Skeletal muscle tissue (tissue), 4 donors: ENCODE results near the gene GADD45G. TPM values are rescaled to one million over a fixed set of nuclear protein-coding genes. Genes with fewer than 3 reads are reported as not detected.

ENCODE experiments used
- H3K27ac ChIP-seq: one replicate; pipeline ENCODE4 v1.7.0; 2013; ENCODE audit warnings: mild to moderate bottlenecking, low read depth, low read length, inconsistent platforms
- H3K27me3 ChIP-seq, 3 donors: one replicate each; pipeline ENCODE4 v1.7.0; 2013; ENCODE audit warnings: low read length in 3 of 3; ENCODE audit not compliant: control insufficient read depth in 3 of 3, insufficient read depth in 3 of 3
- H3K36me3 ChIP-seq, 3 donors: one replicate each; pipeline ENCODE4 v1.7.0; 2013; ENCODE audit warnings: low read length in 3 of 3; ENCODE audit not compliant: control insufficient read depth in 3 of 3, insufficient read depth in 3 of 3
- H3K4me1 ChIP-seq, 3 donors: one replicate each; pipeline ENCODE4 v1.7.0; 2013; ENCODE audit warnings: low read length in 3 of 3, mild to moderate bottlenecking in 3 of 3; ENCODE audit not compliant: control insufficient read depth in 3 of 3, insufficient read depth in 3 of 3
- H3K4me3 ChIP-seq, 3 donors: one replicate each; pipeline ENCODE4 v1.7.0; 2013; ENCODE audit warnings: low read length in 3 of 3
- H3K9ac ChIP-seq, 3 donors: one replicate each; pipeline ENCODE4 v1.7.0; 2013; ENCODE audit warnings: low read length in 3 of 3, mild to moderate bottlenecking in 3 of 3, moderate library complexity in 2 of 3, low read depth in 1 of 3
- H3K9me3 ChIP-seq, 3 donors: one replicate each; pipeline ENCODE4 v1.7.0; 2013; ENCODE audit warnings: low read length in 3 of 3; ENCODE audit not compliant: control insufficient read depth in 3 of 3
- total RNA-seq: library from RNA; depleted of rRNA; stranded (reverse); fragments of >200 nt; gene quantifications from one replicate; pipeline ENCODE4 v1.2.3, GENCODE V29; 2014
- donor health status: Osteomylitis.

The GADD45G gene
- total RNA-seq, 1 donor from 2014 or later, result 2.1 TPM

DNA sequence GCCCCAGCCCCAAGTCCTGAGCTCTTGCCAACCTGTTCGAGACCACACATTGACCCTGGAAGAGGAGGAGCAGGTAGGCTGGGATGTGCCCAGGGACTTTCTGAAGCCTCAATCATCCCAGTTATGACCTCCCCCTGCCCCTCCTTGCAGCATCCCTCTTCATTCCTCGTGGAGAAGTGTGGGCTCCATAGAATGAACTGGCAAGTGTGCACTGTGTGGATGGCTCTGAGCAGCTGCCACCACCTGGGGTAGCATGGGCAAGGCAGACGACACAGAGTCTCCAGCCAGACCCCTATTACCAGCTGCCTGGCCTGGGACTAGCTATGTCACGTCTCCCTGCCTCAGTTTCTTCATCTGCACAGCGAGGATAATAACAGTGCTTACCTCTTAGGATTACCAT, 33.5 kb downstream of the GADD45G start:
- no peaks in the 10 kb centered on the region for H3K36me3 ChIP-seq
- peak overlapping the region in 1 of 3 donors; percentile 27 for H3K9ac ChIP-seq
- H3K4me3 ChIP-seq, result no peak overlapping the region
- H3K4me1 ChIP-seq, result peaks cover 53 to 66% (median 55%) of the 10 kb centered on the region in 3 donors
- no peaks in the 10 kb centered on the region for H3K27me3 ChIP-seq
- H3K9me3 ChIP-seq, result no peaks in the 10 kb centered on the region
- no peak overlapping the region for H3K27ac ChIP-seq

DNA sequence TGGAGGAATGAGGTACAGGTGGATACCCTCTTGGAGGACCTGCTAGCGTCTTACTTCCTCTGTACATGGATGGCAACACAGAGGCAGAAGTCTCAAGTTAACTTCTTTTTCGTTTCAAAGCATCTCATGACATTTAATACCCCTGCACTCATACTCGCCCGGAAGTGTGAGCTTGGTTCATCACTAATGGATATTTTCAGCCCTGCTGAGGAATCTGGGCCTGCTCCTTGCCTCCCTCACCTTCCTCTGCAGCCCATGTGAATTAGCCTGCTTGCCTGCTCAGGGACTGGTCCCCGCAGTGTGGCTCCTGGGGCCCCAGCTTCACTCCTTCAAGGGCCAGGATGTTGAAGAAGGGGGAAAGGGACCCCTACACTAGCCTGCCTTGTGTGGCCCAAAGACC, 34.1 kb downstream of the GADD45G start:
- Histone ChIP-seq H3K27ac (peak overlapping the region; percentile 81), H3K4me1 (peaks cover 53 to 66% (median 55%) of the 10 kb centered on the region in 3 donors), H3K9ac (peak overlapping the region; percentile 27 to 68 (median 64)), H3K36me3 (no peaks in the 10 kb centered on the region), H3K27me3 (no peaks in the 10 kb centered on the region), H3K9me3 (no peaks in the 10 kb centered on the region), H3K4me3 (peak overlapping the region; percentile 28 to 51 (median 29))

DNA sequence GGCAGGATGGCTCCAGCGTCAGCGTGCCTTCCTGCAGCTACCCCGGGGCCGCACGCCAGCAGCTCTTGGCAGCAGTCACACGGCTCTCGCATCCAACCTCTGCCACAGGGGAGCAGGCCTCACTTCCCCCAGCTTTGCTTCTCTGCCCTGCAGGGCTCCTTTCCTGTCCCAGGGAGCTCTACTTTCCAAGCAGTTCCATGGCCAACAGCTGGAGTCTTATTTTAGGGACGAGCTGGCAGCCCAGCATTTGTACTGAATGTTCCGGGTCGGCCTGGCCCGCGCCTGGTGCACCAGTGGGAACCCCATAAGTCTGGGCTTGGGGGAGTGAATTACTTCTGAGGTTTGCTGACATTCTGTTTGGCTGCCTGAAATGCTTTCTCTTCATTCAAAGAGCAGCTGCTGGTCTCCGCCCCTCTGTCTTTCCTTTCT, 34.6 kb downstream of the GADD45G start:
- Histone ChIP-seq H3K27ac (peak overlapping the region; percentile 81), H3K36me3 (peaks cover 0 to 3% (median 0%) of the 10 kb centered on the region in 3 donors), H3K9ac (peak overlapping the region; percentile 53 to 68 (median 64)), H3K27me3 (no peaks in the 10 kb centered on the region), H3K9me3 (no peaks in the 10 kb centered on the region), H3K4me3 (peak overlapping the region; percentile 34 to 56 (median 51)), H3K4me1 (peaks cover 53 to 61% (median 55%) of the 10 kb centered on the region in 3 donors)

DNA sequence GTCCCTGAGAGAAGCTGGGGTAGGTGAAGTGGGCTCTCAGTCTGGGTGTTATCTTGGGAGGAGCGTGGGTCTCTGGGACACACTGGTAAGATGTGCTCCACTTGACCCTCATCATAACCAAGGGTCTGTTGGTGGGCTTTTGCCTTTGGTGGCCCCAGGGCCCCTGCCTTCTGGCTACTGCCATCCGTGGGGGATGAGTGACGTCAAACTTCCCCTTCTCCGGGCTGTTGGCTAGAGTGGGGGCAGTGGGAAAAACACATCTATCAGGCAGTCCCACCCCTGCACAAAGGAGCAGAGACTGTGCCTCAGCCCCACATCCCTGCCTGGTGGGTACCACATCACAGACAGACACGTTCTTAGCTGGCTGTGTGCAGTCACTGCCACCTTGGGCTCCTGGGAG, 35.1 kb downstream of the GADD45G start:
- Histone ChIP-seq H3K27ac (peak overlapping the region; percentile 81), H3K9me3 (no peaks in the 10 kb centered on the region), H3K4me1 (peaks cover 48 to 57% (median 51%) of the 10 kb centered on the region in 3 donors), H3K4me3 (peak overlapping the region; percentile 34 to 56 (median 51)), H3K27me3 (no peaks in the 10 kb centered on the region), H3K36me3 (peaks cover 0 to 3% (median 0%) of the 10 kb centered on the region in 3 donors), H3K9ac (peak overlapping the region; percentile 53 to 68 (median 64))

DNA sequence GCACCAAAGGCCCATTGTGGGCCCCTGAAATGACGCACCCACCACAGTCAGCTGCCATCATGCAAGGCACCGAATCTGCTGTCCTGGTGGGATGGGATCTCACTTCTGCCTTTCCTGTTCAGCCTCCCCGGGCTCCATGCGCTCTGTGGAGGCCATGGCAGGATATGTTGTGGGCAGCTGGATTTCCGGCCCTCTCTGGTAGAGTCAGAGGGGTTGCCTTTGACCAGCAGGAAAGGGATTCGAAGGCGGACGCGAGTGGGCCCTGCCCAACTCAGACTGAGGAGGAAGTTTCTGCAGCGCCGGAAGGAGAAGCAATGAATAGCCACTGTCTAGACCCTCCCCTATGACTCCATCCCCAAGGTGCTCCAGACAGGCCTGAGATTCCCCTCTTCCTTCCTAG, 35.5 kb downstream of the GADD45G start:
- H3K36me3 ChIP-seq, result peaks cover 0 to 3% (median 0%) of the 10 kb centered on the region in 3 donors
- H3K4me3 ChIP-seq, result peak overlapping the region in 2 of 3 donors; percentile 51 to 56
- peak overlapping the region in 2 of 3 donors; percentile 64 to 68 for H3K9ac ChIP-seq
- no peaks in the 10 kb centered on the region for H3K9me3 ChIP-seq
- H3K27me3 ChIP-seq, result no peaks in the 10 kb centered on the region
- peak overlapping the region; percentile 81 for H3K27ac ChIP-seq
- H3K4me1 ChIP-seq, result peaks cover 44 to 53% (median 47%) of the 10 kb centered on the region in 3 donors

DNA sequence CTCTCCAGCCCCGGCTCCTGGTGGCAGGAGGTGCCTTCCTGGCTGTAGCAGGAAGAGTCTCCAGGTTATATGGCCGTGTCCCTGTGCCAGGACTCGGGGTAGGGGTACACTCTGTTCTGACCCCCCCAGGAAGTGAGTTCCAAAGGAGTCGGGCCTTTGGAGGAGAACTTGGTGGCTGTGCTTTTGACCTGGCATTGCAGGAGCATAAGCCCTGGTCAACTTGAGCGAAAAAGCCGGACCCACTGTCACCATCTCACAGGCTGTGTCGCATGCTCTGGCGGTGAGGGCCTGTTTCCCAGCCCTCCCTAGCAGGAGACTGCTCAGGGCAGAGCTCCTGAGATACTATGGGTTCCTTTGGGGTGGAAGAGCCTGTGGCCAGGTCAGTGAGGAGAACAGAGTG, 36.0 kb downstream of the GADD45G start:
- Histone ChIP-seq H3K36me3 (peaks cover 0 to 3% (median 0%) of the 10 kb centered on the region in 3 donors), H3K4me3 (peak overlapping the region in 2 of 3 donors; percentile 51 to 56), H3K9ac (peak overlapping the region in 2 of 3 donors; percentile 16 to 64), H3K27me3 (no peaks in the 10 kb centered on the region), H3K4me1 (peaks cover 40 to 49% (median 43%) of the 10 kb centered on the region in 3 donors), H3K27ac (no peak overlapping the region), H3K9me3 (no peaks in the 10 kb centered on the region)

DNA sequence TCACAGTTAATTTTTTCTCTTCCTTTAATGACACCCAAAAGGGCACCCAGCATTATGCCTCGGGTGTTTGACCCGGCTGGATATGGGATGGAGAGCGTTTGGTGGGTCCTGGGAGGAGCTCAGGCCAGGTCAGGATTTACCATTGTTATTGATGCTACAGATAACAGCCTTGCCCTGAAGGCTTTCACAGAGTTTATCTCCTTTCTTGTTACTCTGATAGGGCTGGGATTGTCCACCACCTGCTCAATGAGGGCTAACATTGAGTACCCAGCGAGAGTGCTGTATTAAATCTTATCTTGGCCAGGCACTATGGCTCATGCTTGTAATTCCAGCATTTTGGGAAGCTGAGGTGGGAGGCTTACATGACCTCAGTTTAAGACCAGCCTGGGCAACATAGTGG, 37.2 kb downstream of the GADD45G start:
- no peak overlapping the region for H3K4me3 ChIP-seq
- no peak overlapping the region for H3K27ac ChIP-seq
- H3K36me3 ChIP-seq, result peaks cover 0 to 3% (median 0%) of the 10 kb centered on the region in 3 donors
- peaks cover 35 to 44% (median 41%) of the 10 kb centered on the region in 3 donors for H3K4me1 ChIP-seq
- H3K9ac ChIP-seq, result no peak overlapping the region
- H3K27me3 ChIP-seq, result no peaks in the 10 kb centered on the region
- H3K9me3 ChIP-seq, result no peaks in the 10 kb centered on the region

DNA sequence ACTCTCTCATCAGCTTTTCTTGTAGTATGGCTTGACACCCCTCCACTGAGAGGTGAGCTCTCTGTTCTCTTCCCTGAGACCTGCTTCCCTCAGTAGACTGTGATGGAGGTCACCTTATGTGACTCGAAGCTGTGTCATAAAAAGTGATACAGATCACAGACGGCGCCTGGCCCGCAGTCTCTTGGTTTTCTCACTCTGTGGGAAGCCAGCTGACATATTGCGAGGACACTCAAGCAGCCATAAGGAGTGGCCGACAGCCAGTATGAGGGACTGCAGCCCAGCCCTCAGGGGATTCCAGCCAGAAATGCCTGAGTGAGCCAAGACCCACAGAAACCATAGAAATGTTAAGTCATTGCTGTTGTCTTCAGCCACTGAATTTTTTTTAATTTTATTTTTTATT, 38.0 kb downstream of the GADD45G start:
- Histone ChIP-seq H3K9ac (no peak overlapping the region), H3K36me3 (peaks cover 0 to 3% (median 0%) of the 10 kb centered on the region in 3 donors), H3K27ac (no peak overlapping the region), H3K4me1 (peaks cover 34 to 40% (median 38%) of the 10 kb centered on the region in 3 donors), H3K4me3 (no peak overlapping the region), H3K27me3 (no peaks in the 10 kb centered on the region), H3K9me3 (no peaks in the 10 kb centered on the region)

DNA sequence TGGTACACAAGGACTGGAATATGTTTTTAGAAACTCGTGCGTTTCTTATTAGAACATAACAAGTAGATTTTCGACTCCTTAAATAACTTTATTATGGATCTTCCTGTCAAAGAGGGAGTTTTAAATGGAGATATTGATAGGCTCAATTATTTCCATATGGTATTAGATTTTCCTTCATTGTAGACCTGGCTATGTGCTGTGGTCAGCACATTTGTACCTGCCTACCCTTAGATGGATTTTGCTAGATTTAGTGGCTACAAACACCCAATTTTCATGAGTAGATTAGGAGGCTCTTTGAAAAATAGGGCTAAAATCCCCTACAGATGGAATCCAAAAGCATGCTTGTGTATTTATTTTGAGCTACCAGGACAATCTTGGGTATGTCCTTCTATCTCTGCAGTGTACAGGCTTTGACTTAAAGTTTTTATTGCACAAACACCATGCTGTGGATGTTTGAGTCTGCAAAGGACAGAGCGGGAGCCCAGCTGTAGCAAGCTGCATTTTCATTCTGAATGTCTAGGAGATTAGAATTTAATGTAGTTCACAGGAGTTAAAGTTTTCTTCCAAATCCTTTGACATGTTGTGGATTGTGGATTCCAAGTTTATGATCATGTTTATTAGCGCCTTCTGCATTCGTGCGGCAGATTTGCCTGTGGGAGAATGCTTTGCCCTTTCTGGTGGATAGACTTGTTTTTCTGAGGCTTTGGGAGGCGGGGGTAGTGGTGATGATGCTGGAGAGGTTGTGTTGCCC, 41.6 kb downstream of the GADD45G start:
- no peak overlapping the region for H3K9ac ChIP-seq
- no peaks in the 10 kb centered on the region for H3K27me3 ChIP-seq

More for the DNA sequence above, 41.6 kb downstream of the GADD45G start:
- peaks cover 0 to 3% (median 0%) of the 10 kb centered on the region in 3 donors for H3K36me3 ChIP-seq
- no peak overlapping the region for H3K27ac ChIP-seq
- no peaks in the 10 kb centered on the region for H3K9me3 ChIP-seq
- peaks cover 0 to 4% (median 3%) of the 10 kb centered on the region in 3 donors for H3K4me1 ChIP-seq
- H3K4me3 ChIP-seq, result no peak overlapping the region
